GM12878 (cell line): Measurements from ENCODE around the gene THAP3.

Source experiments
- ELK1 ChIP-seq: IDR thresholded peaks from 2 replicates; pipeline ENCODE4 v1.6.1; 2012; ENCODE audit warnings: low read depth, low read length, improper control_type of control experiment
- ETV6 ChIP-seq, 2 experiments: fragments of 450-650 bp in 1 of 2; IDR thresholded peaks in 1 of 2; conservative IDR thresholded peaks in 1 of 2; 2 replicates each; pipeline ENCODE4 v1.6.1; 2014; ENCODE audit warnings: antibody characterized with exemption in 1 of 2, borderline replicate concordance in 1 of 2, low read depth in 1 of 2, mild to moderate bottlenecking in 1 of 2, moderate library complexity in 1 of 2
- HDAC2 ChIP-seq: fragments of 200-600 bp; sonication (generic); IDR thresholded peaks from 2 replicates; pipeline ENCODE4 v1.6.1; 2017
- POLR2A ChIP-seq: IDR thresholded peaks from 2 replicates; pipeline ENCODE4 v1.6.1; 2011; ENCODE audit warnings: low read depth, mild to moderate bottlenecking, low read length
- POLR2AphosphoS5 ChIP-seq: IDR thresholded peaks from 2 replicates; pipeline ENCODE4 v1.6.1; 2011; ENCODE audit warnings: mild to moderate bottlenecking, low read length, inconsistent platforms

DNA sequence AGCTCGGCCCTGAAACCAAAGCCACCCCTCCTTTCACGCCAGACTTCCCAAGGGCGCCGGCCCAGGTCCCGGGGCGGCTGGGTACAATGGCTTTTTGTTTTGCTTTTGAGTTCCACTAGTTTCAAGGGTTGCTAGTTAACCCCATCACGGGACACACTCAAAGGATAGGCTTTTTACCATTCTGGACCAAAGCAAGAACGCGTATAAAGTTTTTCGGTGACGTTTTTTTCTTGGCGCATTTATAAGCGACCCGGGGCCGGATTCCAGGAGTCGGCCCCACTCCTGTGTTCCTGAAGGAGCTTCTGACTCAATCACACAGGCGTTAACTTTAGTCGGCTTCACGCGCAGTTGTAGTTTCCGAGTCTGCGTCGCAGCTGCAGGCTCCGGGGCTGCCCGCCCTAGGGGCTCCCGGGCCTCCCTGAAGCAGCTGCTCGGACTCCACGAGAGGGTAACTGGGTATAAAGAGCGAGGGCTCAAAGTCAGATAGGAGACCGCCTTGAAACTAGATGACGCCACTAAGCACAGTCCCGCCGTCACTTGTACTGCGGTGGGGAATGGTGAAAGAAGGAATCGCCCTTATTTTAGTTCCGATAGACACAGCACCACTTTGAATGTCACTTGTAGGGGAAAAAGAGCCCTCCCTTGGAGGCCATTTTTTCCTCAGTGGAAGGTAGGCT, 21.3 kb upstream of the THAP3 start:
- TF ChIP-seq ELK1 (no peak), ETV6 (conservative IDR thresholded peaks at IDR 0.05 in 1 of 2, IDR thresholded peaks at IDR 0.05 in 1 of 2; ENCODE audit: borderline replicate concordance in 1 of 2, low read depth in 1 of 2) (no peak), POLR2AphosphoS5 (0 out of 2 replicates have a peak, but pooled peaks have one; percentile 46), HDAC2 (no peak), POLR2A (peak; percentile 36; the same call in 1 of the 2 replicates)
